Measurements from ENCODE around the gene SLC22A7.

- TF ChIP-seq CEBPB (IDR thresholded peaks at IDR 0.05), result no peak
- no peak for TF ChIP-seq RAD21 (IDR thresholded peaks at IDR 0.05; ENCODE audit: low read depth)
- no peak for TF ChIP-seq EP300 (IDR thresholded peaks at IDR 0.05; ENCODE audit: borderline replicate concordance)
Observed at GRCh38 chr6:43296780-43297497, 1.1 kb upstream of the SLC22A7 start.

Measured in Ishikawa (cell line).